ENCODE results near the gene P3H3. TPM values are rescaled to one million over a fixed set of nuclear protein-coding genes. Genes with fewer than 3 reads are reported as not detected.
A peak's percentile ranks its signal among the peaks of the same experiment; 100 is the strongest.

P3H3 gene
- total and polyA plus RNA-seq, 2 donors (not counting 3 experiments of a cell fraction or from before 2014, with no cell fraction given) = 75.9 to 76.5 TPM

DNA sequence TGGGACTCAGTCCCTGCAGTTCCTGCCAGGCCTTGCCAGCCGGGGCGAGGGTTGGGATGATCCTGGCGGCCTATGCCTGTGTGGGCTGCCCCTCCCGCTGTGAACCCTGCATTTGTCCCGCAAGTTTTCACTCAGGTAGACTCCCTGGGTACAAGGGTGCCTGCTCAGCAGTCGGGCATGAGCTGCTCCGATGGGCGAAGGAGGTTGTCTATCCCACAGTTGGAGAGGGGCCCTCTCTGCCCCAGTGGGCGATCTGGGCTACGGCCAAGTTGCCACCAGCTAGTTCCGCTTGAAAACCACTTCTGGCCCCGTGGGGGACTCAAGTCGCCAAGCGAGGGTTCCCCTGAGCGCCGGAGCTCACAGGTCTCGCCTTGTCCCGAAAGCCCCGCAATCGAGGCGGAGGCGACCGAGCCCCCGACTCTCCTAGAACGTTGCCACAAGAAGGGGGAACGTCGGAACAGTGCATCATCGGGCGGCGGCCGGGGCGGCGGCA, 38.8 kb downstream of the P3H3 start:
- peaks cover 27% of the 10 kb centered on the region for H3K4me1 ChIP-seq (ENCODE audit: control insufficient read depth, extremely low read depth, insufficient read depth, low read length)
- peaks cover 2 to 37% of the 10 kb centered on the region in 2 experiments for H3K36me3 ChIP-seq (ENCODE audit: control insufficient read depth in 2 of 2, extremely low read depth in 1 of 2, insufficient read depth in 2 of 2, low read length in 2 of 2)
- FAIRE-seq (no peak), DNase-seq (ENCODE audit: low read depth, low spot score) (no peak)
- H3K9me3 ChIP-seq (replicated peaks; ENCODE audit: control insufficient read depth, insufficient read depth, low read length) = no peaks in the 10 kb centered on the region
- H3K9me1 ChIP-seq (replicated peaks; ENCODE audit: control insufficient read depth, extremely low read depth, insufficient read depth, low read length) = no peaks in the 10 kb centered on the region
- TF ChIP-seq, protein P1, sequence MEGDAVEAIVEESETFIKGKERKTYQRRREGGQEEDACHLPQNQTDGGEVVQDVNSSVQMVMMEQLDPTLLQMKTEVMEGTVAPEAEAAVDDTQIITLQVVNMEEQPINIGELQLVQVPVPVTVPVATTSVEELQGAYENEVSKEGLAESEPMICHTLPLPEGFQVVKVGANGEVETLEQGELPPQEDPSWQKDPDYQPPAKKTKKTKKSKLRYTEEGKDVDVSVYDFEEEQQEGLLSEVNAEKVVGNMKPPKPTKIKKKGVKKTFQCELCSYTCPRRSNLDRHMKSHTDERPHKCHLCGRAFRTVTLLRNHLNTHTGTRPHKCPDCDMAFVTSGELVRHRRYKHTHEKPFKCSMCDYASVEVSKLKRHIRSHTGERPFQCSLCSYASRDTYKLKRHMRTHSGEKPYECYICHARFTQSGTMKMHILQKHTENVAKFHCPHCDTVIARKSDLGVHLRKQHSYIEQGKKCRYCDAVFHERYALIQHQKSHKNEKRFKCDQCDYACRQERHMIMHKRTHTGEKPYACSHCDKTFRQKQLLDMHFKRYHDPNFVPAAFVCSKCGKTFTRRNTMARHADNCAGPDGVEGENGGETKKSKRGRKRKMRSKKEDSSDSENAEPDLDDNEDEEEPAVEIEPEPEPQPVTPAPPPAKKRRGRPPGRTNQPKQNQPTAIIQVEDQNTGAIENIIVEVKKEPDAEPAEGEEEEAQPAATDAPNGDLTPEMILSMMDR (IDR thresholded peaks at IDR 0.05; ENCODE audit: extremely low read depth in 1 of 2, insufficient read depth in 1 of 2, low read depth in 1 of 2, low read length in 2 of 2) = no peak
- TF ChIP-seq, protein P2, sequence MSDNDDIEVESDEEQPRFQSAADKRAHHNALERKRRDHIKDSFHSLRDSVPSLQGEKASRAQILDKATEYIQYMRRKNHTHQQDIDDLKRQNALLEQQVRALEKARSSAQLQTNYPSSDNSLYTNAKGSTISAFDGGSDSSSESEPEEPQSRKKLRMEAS (IDR thresholded peaks at IDR 0.05; ENCODE audit: insufficient read depth, insufficient read length) = no peak
- TF ChIP-seq GATA2 (IDR thresholded peaks at IDR 0.05; ENCODE audit: insufficient read depth, insufficient read length, low read depth, low read length) (no peak), MYC (IDR thresholded peaks at IDR 0.05; ENCODE audit: low read depth, low read length) (no peak), FOS (IDR thresholded peaks at IDR 0.05; ENCODE audit: borderline replicate concordance, insufficient read depth, low read length) (no peak)
- ChIA-PET CTCF (interaction anchor here (0.8 to 3.2 kb wide), 5 partner anchors 15 to 114 kb away, joined by 3 to 30 read pairs (median 3); partner anchors contain the start of genes CDCA3, MLF2 and USP5), POLR2A (interaction anchor here (0.6 to 2.4 kb wide), 18 partner anchors 8 to 794 kb away, joined by 3 to 48 read pairs (median 4); partner anchors contain the start of genes C12orf57, CDCA3, LRRC23 and MLF2)
- dilution Hi-C loops (cut with MboI; ENCODE audit: extremely low pct_ligation_motif_present, low sequenced_read_pairs) = no loop called here
- no peaks in the 10 kb centered on the region for H3K27me3 ChIP-seq (ENCODE audit: control insufficient read depth in 2 of 2, insufficient read depth in 2 of 2, low read length in 2 of 2)
- peak overlapping the region; percentile 57 for H3K9ac ChIP-seq (replicated peaks; ENCODE audit: extremely low read depth, insufficient read depth, low read length)
- H4K20me1 ChIP-seq (replicated peaks; ENCODE audit: control insufficient read depth, extremely low read depth, insufficient read depth, low read length) = no peaks in the 10 kb centered on the region
- H3K79me2 ChIP-seq (ENCODE audit: control insufficient read depth, insufficient read depth, low read length) = peaks cover 34% of the 10 kb centered on the region
- H3K4me3 ChIP-seq (replicated peaks in 1 of 3; ENCODE audit: insufficient read depth in 1 of 3, low read depth in 1 of 3, low read length in 3 of 3) = peak overlapping the region; percentile 32 to 95 (median 45)
- peak overlapping the region; percentile 68 for H2AFZ ChIP-seq (ENCODE audit: low read depth, low read length)
- intact Hi-C loops (cut with micrococcal nuclease) = no loop called here
- BruUV-seq (replicated peaks) = TSS peak; percentile 45
- peak overlapping the region; percentile 73 for H3K4me2 ChIP-seq (ENCODE audit: insufficient read depth, low read length)
- H3K27ac ChIP-seq (ENCODE audit: insufficient read depth, low read depth, low read length) = peak overlapping the region; percentile 43

Measured in endothelial cell of umbilical vein (primary cell).